Neutrophil (primary cell): ENCODE measurements around the gene ENOX1.
A peak's percentile ranks its signal among the peaks of the same experiment; 100 is the strongest.

Experiments
- H3K27ac ChIP-seq: fragments of 200-600 bp; sonication (generic); 2 replicates; pipeline ENCODE4 v1.5.1; 2016; ENCODE audit warnings: mild to moderate bottlenecking, moderate library complexity
- H3K27me3 ChIP-seq: fragments of 200-600 bp; sonication (generic); 2 replicates; pipeline ENCODE4 v1.6.0; 2016; ENCODE audit warnings: mild to moderate bottlenecking
- H3K36me3 ChIP-seq: fragments of 200-600 bp; sonication (generic); 2 replicates; pipeline ENCODE4 v1.5.1; 2017
- H3K4me1 ChIP-seq, 2 experiments: fragments of 200-600 bp in 1 of 2; sonication (generic) in 1 of 2; 1 replicate in 1 of 2; 2 replicates in 1 of 2; pipeline versions ENCODE4 v1.5.1 to v1.6.1; 2013 to 2016; ENCODE audit warnings: low read depth in 1 of 2, low read length in 1 of 2, mild to moderate bottlenecking in 1 of 2, moderate library complexity in 1 of 2; ENCODE audit not compliant: control insufficient read depth in 1 of 2, insufficient read depth in 1 of 2
- H3K4me3 ChIP-seq, 2 experiments: fragments of 200-600 bp in 1 of 2; sonication (generic) in 1 of 2; 1 replicate in 1 of 2; 2 replicates in 1 of 2; pipeline ENCODE4 v1.5.1; 2013 to 2016; ENCODE audit warnings: low read depth in 1 of 2, low read length in 1 of 2, mild to moderate bottlenecking in 1 of 2, moderate library complexity in 1 of 2
- H3K9me3 ChIP-seq: fragments of 200-600 bp; sonication (generic); 2 replicates; pipeline ENCODE4 v1.5.1; 2016
- TF ChIP-seq, protein P1 (sequence below): fragments of 200-600 bp; sonication (generic); IDR thresholded peaks from 2 replicates; pipeline ENCODE4 v1.5.1; 2016; ENCODE audit warnings: antibody characterized with exemption

ENOX1 gene

DNA sequence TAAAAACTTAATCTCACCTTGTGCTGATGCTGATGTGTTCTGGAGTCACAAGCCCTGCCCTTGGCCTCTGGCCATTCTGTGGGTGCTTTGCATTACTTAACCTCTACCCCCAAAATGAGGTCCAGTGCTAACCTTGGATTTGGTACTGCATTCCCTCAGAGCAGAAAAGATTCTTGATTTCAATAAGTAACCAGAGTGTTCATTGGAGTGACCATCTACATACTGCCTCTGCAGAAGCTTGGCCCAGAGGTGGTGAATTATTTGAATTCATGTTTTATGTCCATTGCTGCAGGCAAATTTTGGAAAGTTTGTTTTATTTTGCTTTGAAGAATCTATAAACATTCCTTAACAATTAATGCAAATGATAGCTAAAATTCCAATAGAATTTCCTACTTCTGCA is 7.6 kb upstream of the ENOX1 start:
- Histone ChIP-seq H3K4me3 (no peak overlapping the region), H3K27ac (no peak overlapping the region), H3K9me3 (no peaks in the 10 kb centered on the region), H3K36me3 (no peaks in the 10 kb centered on the region), H3K27me3 (peaks cover 66% of the 10 kb centered on the region), H3K4me1 (no peaks in the 10 kb centered on the region)
- TF ChIP-seq, protein P1, sequence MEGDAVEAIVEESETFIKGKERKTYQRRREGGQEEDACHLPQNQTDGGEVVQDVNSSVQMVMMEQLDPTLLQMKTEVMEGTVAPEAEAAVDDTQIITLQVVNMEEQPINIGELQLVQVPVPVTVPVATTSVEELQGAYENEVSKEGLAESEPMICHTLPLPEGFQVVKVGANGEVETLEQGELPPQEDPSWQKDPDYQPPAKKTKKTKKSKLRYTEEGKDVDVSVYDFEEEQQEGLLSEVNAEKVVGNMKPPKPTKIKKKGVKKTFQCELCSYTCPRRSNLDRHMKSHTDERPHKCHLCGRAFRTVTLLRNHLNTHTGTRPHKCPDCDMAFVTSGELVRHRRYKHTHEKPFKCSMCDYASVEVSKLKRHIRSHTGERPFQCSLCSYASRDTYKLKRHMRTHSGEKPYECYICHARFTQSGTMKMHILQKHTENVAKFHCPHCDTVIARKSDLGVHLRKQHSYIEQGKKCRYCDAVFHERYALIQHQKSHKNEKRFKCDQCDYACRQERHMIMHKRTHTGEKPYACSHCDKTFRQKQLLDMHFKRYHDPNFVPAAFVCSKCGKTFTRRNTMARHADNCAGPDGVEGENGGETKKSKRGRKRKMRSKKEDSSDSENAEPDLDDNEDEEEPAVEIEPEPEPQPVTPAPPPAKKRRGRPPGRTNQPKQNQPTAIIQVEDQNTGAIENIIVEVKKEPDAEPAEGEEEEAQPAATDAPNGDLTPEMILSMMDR: no peak

GRCh38 chr13:43792076-43792881 is 5.5 kb upstream of the ENOX1 start:
- TF ChIP-seq, protein P1: no peak
- H3K4me3 ChIP-seq: no peak overlapping the region

GRCh38 chr13:43787997-43788396 is 1.2 kb upstream of the ENOX1 start:
- H3K4me3 ChIP-seq: no peak overlapping the region

More at GRCh38 chr13:43792076-43792881, 5.5 kb upstream of the ENOX1 start:
- H3K36me3 ChIP-seq: no peaks in the 10 kb centered on the region
- no peaks in the 10 kb centered on the region for H3K9me3 ChIP-seq
- H3K27me3 ChIP-seq: peaks cover 70% of the 10 kb centered on the region
- no peak overlapping the region for H3K27ac ChIP-seq
- peaks cover 2% of the 10 kb centered on the region in 2 experiments for H3K4me1 ChIP-seq

GRCh38 chr13:43787518-43787891 is 733 bp upstream of the ENOX1 start:
- H3K9me3 ChIP-seq: no peaks in the 10 kb centered on the region
- peaks cover 98% of the 10 kb centered on the region for H3K27me3 ChIP-seq
- H3K36me3 ChIP-seq: no peaks in the 10 kb centered on the region
- H3K4me3 ChIP-seq: peak overlapping the region in 1 of 2 experiments; percentile 35
- peaks cover 10 to 21% of the 10 kb centered on the region in 2 experiments for H3K4me1 ChIP-seq
- H3K27ac ChIP-seq: no peak overlapping the region
- TF ChIP-seq, protein P1: no peak

More at GRCh38 chr13:43787997-43788396, 1.2 kb upstream of the ENOX1 start:
- H3K9me3 ChIP-seq: no peaks in the 10 kb centered on the region
- peaks cover 10 to 21% of the 10 kb centered on the region in 2 experiments for H3K4me1 ChIP-seq
- H3K36me3 ChIP-seq: no peaks in the 10 kb centered on the region
- H3K27ac ChIP-seq: no peak overlapping the region
- peaks cover 98% of the 10 kb centered on the region for H3K27me3 ChIP-seq
- TF ChIP-seq, protein P1: no peak

GRCh38 chr13:43786472-43786765 is 353 bp downstream of the ENOX1 start:
- no peaks in the 10 kb centered on the region for H3K36me3 ChIP-seq
- H3K27ac ChIP-seq: no peak overlapping the region
- H3K4me3 ChIP-seq: peak overlapping the region in 1 of 2 experiments; percentile 35

More at GRCh38 chr13:43786472-43786765, 353 bp downstream of the ENOX1 start:
- TF ChIP-seq, protein P1: no peak
- H3K4me1 ChIP-seq: peaks cover 10 to 21% of the 10 kb centered on the region in 2 experiments
- H3K9me3 ChIP-seq: no peaks in the 10 kb centered on the region
- peaks cover 96% of the 10 kb centered on the region for H3K27me3 ChIP-seq
